ENCODE data around the gene AKAP13.

DNA sequence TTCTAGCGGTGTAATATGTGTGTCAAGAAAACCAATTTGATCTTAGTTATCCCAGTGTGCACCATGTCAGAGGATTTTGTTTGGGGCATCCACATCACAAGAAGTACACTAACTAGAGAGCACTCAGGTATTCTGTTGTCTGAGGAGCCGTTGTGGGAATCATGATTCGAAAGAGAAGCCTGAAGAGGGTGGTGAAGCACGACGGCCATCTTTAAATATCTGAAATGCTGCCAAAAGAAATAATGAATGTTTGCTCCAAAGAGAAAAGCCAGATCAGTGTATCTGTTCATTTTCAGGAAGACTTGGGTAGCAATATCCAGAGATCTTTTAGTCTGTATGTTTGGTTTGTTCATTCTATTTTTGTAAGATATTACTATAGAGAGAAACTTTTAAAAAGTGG lies 233.7 kb downstream of the AKAP13 start:
- TF ChIP-seq FOXK2 (IDR thresholded peaks at IDR 0.05) (no peak), ELF4 (IDR thresholded peaks at IDR 0.05) (no peak), L3MBTL2 (conservative IDR thresholded peaks at IDR 0.05) (no peak), LEF1 (IDR thresholded peaks at IDR 0.05; ENCODE audit: borderline replicate concordance) (no peak), FOXA1 (IDR thresholded peaks at IDR 0.05) (no peak), FOXM1 (IDR thresholded peaks at IDR 0.05; ENCODE audit: borderline replicate concordance) (no peak), NFRKB (IDR thresholded peaks at IDR 0.05) (no peak), BHLHE40 (IDR thresholded peaks at IDR 0.05; ENCODE audit: borderline replicate concordance) (no peak), HDGF (IDR thresholded peaks at IDR 0.05; ENCODE audit: borderline replicate concordance) (no peak), SP1 (IDR thresholded peaks at IDR 0.05) (no peak)

Data from HEK293T (cell line).